Measurements from ENCODE around the gene TAAR1. TPM values are rescaled to one million over a fixed set of nuclear protein-coding genes. Genes with fewer than 3 reads are reported as not detected.
"Not testable (repeated sequence)": the region's sequence is repeated elsewhere in the genome, so short reads cannot be mapped to it uniquely, and the experiment has no call there.

The TAAR1 gene
- total RNA-seq, 1 donor, result not detected

- no peaks in the 10 kb centered on the region for H3K9me3 ChIP-seq (ENCODE audit: low read depth, low read length)
- H3K27me3 ChIP-seq (ENCODE audit: insufficient read depth, low read length), result no peaks in the 10 kb centered on the region
- H3K4me3 ChIP-seq (ENCODE audit: low read length), result no peak overlapping the region
- peaks cover 31% of the 10 kb centered on the region for H3K4me1 ChIP-seq (ENCODE audit: insufficient read depth, low read length)
Measured at GRCh38 chr6:132675002-132675401, 16.0 kb upstream of the TAAR1 start.

DNA sequence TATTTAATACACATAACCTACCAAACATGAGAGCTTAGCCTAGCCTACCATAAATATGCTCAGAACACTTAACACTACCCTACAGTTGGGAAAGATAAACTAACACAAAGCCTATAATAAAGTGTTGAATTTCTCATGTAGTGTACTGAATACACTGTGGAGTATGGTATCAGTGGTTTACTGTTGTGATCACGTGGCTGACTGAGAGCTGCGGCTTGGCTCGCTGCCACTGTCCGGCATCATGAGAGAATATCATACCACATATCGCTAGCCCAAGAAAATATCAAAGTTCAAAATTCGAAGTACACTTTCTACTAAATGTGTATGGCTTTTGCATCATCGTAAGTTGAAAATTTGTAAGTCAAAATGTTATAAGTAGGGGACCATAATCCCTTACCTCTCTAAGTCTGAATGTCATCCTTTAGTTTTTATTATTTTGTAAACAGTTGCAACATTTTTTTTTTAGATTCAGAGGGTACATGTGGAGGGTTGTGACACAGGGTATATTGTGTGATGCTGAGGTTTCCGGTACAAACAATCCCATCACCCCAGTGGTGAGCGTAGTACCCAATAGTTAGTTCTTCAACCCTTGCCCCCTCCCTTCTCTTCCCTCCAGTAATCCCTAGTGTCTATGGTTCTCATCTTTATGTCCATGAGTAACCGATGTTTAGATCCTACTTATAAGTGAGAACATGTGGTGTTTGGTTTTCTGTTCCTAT, 14.6 kb upstream of the TAAR1 start:
- no peak overlapping the region for H3K4me3 ChIP-seq (ENCODE audit: low read length)
- peaks cover 34% of the 10 kb centered on the region for H3K4me1 ChIP-seq (ENCODE audit: insufficient read depth, low read length)
- no peaks in the 10 kb centered on the region for H3K9me3 ChIP-seq (ENCODE audit: low read depth, low read length)
- H3K27me3 ChIP-seq (ENCODE audit: insufficient read depth, low read length), result no peaks in the 10 kb centered on the region

DNA sequence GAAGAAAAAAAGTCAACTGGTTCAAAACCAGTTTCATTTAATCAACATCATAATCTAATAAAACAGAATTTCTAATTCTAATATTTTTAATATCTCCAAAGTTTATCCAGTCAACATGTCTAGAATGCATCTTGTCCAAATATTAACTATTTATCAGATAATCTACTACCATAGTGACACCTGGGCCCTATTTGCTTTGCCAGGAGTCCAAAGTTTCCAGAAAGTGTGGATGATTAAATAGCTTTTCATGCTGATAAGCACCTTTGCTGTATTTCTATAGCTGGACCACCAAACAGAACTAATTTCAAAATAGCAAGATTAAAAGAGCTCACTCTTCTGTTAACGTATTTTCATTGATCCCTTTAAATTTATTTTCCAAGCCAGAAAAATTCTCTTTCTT, 12.3 kb upstream of the TAAR1 start:
- Histone ChIP-seq H3K4me3 (ENCODE audit: low read length) (no peak overlapping the region), H3K9me3 (ENCODE audit: low read depth, low read length) (no peaks in the 10 kb centered on the region), H3K27me3 (ENCODE audit: insufficient read depth, low read length) (no peaks in the 10 kb centered on the region), H3K4me1 (ENCODE audit: insufficient read depth, low read length) (peaks cover 26% of the 10 kb centered on the region)

GRCh38 chr6:132669690-132670291, 10.8 kb upstream of the TAAR1 start:
- peaks cover 12% of the 10 kb centered on the region for H3K4me1 ChIP-seq (ENCODE audit: insufficient read depth, low read length)
- H3K27me3 ChIP-seq (ENCODE audit: insufficient read depth, low read length), result no peaks in the 10 kb centered on the region
- no peak overlapping the region for H3K4me3 ChIP-seq (ENCODE audit: low read length)
- H3K9me3 ChIP-seq (ENCODE audit: low read depth, low read length), result no peaks in the 10 kb centered on the region

DNA sequence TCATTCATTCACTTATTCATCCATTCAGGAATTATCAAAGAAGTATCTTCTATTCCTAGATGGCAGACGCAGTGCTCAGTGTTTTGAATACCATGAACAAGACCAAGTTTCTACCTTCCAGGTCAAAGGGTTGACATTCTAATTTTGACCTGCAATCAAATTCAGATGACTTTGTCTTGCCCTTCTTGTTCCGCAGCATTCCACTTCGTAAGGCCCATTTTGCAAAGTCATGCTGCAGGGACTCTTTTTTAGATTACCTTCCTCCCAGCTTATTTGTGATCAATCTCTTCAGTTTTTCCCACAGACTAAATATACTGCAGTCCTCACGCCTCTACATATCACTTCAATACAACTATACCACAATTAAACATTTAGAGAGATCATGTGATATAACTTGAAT, 7.1 kb upstream of the TAAR1 start:
- H3K9me3 ChIP-seq (ENCODE audit: low read depth, low read length), result no peaks in the 10 kb centered on the region
- H3K27me3 ChIP-seq (ENCODE audit: insufficient read depth, low read length), result no peaks in the 10 kb centered on the region
- peaks cover 11% of the 10 kb centered on the region for H3K4me1 ChIP-seq (ENCODE audit: insufficient read depth, low read length)
- no peak overlapping the region for H3K4me3 ChIP-seq (ENCODE audit: low read length)

- Histone ChIP-seq H3K4me3 (ENCODE audit: low read length) (no peak overlapping the region), H3K4me1 (ENCODE audit: insufficient read depth, low read length) (no peaks in the 10 kb centered on the region), H3K27me3 (ENCODE audit: insufficient read depth, low read length) (no peaks in the 10 kb centered on the region), H3K9me3 (ENCODE audit: low read depth, low read length) (no peaks in the 10 kb centered on the region)
Measured at GRCh38 chr6:132664309-132665034, 5.5 kb upstream of the TAAR1 start.

DNA sequence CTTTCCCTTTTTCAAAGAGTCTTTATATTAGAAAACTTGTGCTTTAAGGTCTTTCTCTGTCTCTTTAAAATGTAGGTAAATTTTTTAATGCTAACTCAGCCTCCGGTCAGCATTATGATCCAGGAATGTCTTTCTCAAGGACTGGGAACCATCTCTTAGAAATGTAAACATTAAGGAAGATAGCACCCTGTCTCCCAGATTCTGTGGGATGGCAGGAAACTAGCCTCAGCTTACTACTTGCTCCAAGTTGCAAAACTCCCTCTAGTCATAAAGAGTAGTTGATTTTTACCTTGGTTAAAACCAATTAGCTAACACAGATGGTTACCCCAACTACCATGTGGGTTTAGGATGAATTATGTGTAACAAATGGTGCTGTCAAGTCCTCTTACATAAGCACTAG, 4.7 kb upstream of the TAAR1 start:
- Histone ChIP-seq H3K9me3 (ENCODE audit: low read depth, low read length) (no peaks in the 10 kb centered on the region), H3K4me3 (ENCODE audit: low read length) (no peak overlapping the region), H3K27me3 (ENCODE audit: insufficient read depth, low read length) (no peaks in the 10 kb centered on the region), H3K4me1 (ENCODE audit: insufficient read depth, low read length) (no peaks in the 10 kb centered on the region)

DNA sequence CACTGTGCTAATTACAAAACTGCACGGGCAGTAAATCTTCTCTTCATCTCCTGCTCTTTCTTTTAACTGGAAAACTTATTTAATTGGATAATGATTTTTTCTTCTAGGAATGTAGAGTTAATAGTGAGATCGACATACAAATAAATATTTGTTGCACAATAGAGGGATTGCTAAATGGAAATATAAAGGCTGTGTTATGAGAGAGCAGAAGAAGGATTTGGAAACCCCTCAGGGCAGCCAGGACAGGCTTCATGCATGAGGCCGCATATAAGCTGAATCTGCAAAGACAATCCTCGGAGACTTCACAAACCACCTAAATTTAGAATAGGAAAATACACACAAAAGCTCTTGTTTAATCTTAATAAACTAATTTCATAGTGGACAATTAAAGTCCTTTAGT, 2.9 kb upstream of the TAAR1 start:
- H3K4me1 ChIP-seq (ENCODE audit: insufficient read depth, low read length), result no peaks in the 10 kb centered on the region
- H3K27me3 ChIP-seq (ENCODE audit: insufficient read depth, low read length), result no peaks in the 10 kb centered on the region
- H3K9me3 ChIP-seq (ENCODE audit: low read depth, low read length), result no peaks in the 10 kb centered on the region
- no peak overlapping the region for H3K4me3 ChIP-seq (ENCODE audit: low read length)

- Histone ChIP-seq H3K4me3 (ENCODE audit: low read length) (no peak overlapping the region), H3K9me3 (ENCODE audit: low read depth, low read length) (no peaks in the 10 kb centered on the region), H3K4me1 (ENCODE audit: insufficient read depth, low read length) (no peaks in the 10 kb centered on the region)
Measured at GRCh38 chr6:132651062-132651461, 7.9 kb downstream of the TAAR1 start.

GRCh38 chr6:132650429-132650828, 8.6 kb downstream of the TAAR1 start:
- Histone ChIP-seq H3K4me3 (ENCODE audit: low read length) (no peak overlapping the region), H3K27me3 (ENCODE audit: insufficient read depth, low read length) (no peaks in the 10 kb centered on the region), H3K4me1 (ENCODE audit: insufficient read depth, low read length) (no peaks in the 10 kb centered on the region), H3K9me3 (ENCODE audit: low read depth, low read length) (no peaks in the 10 kb centered on the region)

More at GRCh38 chr6:132651062-132651461, 7.9 kb downstream of the TAAR1 start:
- H3K27me3 ChIP-seq (ENCODE audit: insufficient read depth, low read length), result no peaks in the 10 kb centered on the region

DNA sequence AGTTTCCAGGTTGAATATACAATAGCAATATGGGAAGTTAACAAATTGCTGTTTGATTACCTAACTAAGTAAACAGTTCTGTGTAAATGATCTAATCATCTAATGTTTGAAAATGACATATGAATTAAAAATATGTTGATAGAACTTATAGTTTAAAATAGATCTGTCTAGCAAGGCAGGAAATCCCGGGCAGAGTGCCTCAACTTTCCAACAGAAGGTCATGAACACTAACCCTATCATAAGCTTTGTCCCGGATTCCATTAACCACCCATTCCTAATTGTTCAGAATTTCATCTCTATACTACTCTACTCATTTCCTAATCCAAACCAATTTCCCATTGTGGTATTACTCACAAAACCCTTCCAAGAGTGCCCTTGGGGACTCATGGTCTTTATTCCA, 10.2 kb downstream of the TAAR1 start:
- Histone ChIP-seq H3K4me1 (ENCODE audit: insufficient read depth, low read length) (no peaks in the 10 kb centered on the region), H3K9me3 (ENCODE audit: low read depth, low read length) (no peaks in the 10 kb centered on the region), H3K27me3 (ENCODE audit: insufficient read depth, low read length) (no peaks in the 10 kb centered on the region), H3K4me3 (ENCODE audit: low read length) (no peak overlapping the region)

DNA sequence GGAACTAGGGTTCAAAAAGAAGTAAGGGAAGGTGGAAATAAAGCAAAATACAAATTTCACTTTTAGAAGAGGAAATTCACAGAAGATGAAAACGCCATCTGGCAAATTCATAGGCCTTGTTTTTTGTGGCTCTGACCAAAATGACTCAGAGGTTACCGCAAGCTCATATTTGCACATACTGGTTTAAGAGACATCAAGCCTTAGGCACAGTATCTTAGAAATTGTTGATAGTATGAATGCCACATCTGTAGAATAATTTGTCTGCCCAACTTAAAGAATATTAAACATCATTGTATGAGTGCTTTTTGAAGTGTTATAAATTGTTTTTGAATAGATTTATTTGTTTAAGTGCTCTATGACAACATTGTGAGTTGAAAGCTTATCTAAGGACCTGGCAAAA, 10.6 kb downstream of the TAAR1 start:
- Histone ChIP-seq H3K4me3 (ENCODE audit: low read length) (no peak overlapping the region), H3K9me3 (ENCODE audit: low read depth, low read length) (no peaks in the 10 kb centered on the region), H3K27me3 (ENCODE audit: insufficient read depth, low read length) (no peaks in the 10 kb centered on the region), H3K4me1 (ENCODE audit: insufficient read depth, low read length) (no peaks in the 10 kb centered on the region)

GRCh38 chr6:132643547-132643946, 15.4 kb downstream of the TAAR1 start:
- no peaks in the 10 kb centered on the region for H3K4me1 ChIP-seq (ENCODE audit: insufficient read depth, low read length)
- H3K9me3 ChIP-seq (ENCODE audit: low read depth, low read length), result no peaks in the 10 kb centered on the region
- H3K4me3 ChIP-seq (ENCODE audit: low read length), result no peak overlapping the region
- no peaks in the 10 kb centered on the region for H3K27me3 ChIP-seq (ENCODE audit: insufficient read depth, low read length)

- H3K27me3 ChIP-seq (ENCODE audit: insufficient read depth, low read length); H3K4me1 ChIP-seq (ENCODE audit: insufficient read depth, low read length); H3K4me3 ChIP-seq (ENCODE audit: low read length); H3K9me3 ChIP-seq (ENCODE audit: low read depth, low read length): not testable (repeated sequence)
Measured at GRCh38 chr6:132637135-132637534, 21.8 kb downstream of the TAAR1 start.

GRCh38 chr6:132635906-132636305, 23.1 kb downstream of the TAAR1 start:
- H3K9me3 ChIP-seq (ENCODE audit: low read depth, low read length); H3K4me1 ChIP-seq (ENCODE audit: insufficient read depth, low read length); H3K4me3 ChIP-seq (ENCODE audit: low read length); H3K27me3 ChIP-seq (ENCODE audit: insufficient read depth, low read length): not testable (repeated sequence)
